ENCODE results near the gene FMO1. TPM values are rescaled to one million over a fixed set of nuclear protein-coding genes. Genes with fewer than 3 reads are reported as not detected.

FMO1 gene
- total RNA-seq, 1 experiment from 2014 or later = not detected

- no peak for TF ChIP-seq TCF7 (CRISPR knock-in tag; IDR thresholded peaks at IDR 0.05; ENCODE audit: low read depth)
- TF ChIP-seq PRRX2 (CRISPR knock-in tag; IDR thresholded peaks at IDR 0.05) = no peak
- TF ChIP-seq, protein P1, sequence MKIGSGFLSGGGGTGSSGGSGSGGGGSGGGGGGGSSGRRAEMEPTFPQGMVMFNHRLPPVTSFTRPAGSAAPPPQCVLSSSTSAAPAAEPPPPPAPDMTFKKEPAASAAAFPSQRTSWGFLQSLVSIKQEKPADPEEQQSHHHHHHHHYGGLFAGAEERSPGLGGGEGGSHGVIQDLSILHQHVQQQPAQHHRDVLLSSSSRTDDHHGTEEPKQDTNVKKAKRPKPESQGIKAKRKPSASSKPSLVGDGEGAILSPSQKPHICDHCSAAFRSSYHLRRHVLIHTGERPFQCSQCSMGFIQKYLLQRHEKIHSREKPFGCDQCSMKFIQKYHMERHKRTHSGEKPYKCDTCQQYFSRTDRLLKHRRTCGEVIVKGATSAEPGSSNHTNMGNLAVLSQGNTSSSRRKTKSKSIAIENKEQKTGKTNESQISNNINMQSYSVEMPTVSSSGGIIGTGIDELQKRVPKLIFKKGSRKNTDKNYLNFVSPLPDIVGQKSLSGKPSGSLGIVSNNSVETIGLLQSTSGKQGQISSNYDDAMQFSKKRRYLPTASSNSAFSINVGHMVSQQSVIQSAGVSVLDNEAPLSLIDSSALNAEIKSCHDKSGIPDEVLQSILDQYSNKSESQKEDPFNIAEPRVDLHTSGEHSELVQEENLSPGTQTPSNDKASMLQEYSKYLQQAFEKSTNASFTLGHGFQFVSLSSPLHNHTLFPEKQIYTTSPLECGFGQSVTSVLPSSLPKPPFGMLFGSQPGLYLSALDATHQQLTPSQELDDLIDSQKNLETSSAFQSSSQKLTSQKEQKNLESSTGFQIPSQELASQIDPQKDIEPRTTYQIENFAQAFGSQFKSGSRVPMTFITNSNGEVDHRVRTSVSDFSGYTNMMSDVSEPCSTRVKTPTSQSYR (CRISPR knock-in tag; IDR thresholded peaks at IDR 0.05) = no peak
- TF ChIP-seq ZSCAN18 (CRISPR knock-in tag; IDR thresholded peaks at IDR 0.05) = no peak
- no peak for TF ChIP-seq JUN (CRISPR knock-in tag; IDR thresholded peaks at IDR 0.05)
- TF ChIP-seq ZNF138 (CRISPR knock-in tag; conservative IDR thresholded peaks at IDR 0.05) = no peak
- TF ChIP-seq SOX15 (CRISPR knock-in tag; IDR thresholded peaks at IDR 0.05) = no peak
- peak overlapping the region; percentile 73 for H3K4me3 Mint-ChIP-seq
- DNase-seq (ENCODE audit: low spot score) = peak; percentile 61
Observed at GRCh38 chr1:171220081-171220420, 28.2 kb upstream of the FMO1 start.

GRCh38 chr1:171220581-171221054 lies 27.7 kb upstream of the FMO1 start:
- Mint-ChIP-seq H3K27ac (peak overlapping the region; percentile 99), H3K27me3 (ENCODE audit: low read depth) (no peaks in the 10 kb centered on the region; the same call in 1 of the 2 replicates), H3K4me3 (peak overlapping the region; percentile 73), H3K36me3 (peaks cover 18% of the 10 kb centered on the region), H3K9me3 (peaks cover 8% of the 10 kb centered on the region), H3K4me1 (peaks cover 62% of the 10 kb centered on the region)
- CTCF ChIA-PET = interaction anchor here (1.2 to 3.1 kb wide), 4 partner anchors 25 to 254 kb away, joined by 3 to 16 read pairs (median 7); partner anchors contain the start of gene FMO4
- peak; percentile 69 for DNase-seq (ENCODE audit: low spot score)
- POLR2A ChIA-PET = interaction anchor here (0.6 kb wide), 1 partner anchor 265 kb away, joined by 3 read pairs; the partner anchor contains the start of gene PRRC2C
- peak; percentile 91 for ATAC-seq
- TF ChIP-seq AR (CRISPR knock-in tag; IDR thresholded peaks at IDR 0.05) (0 out of 2 replicates have a peak, but pooled peaks have one; percentile 8), ATF3 (CRISPR knock-in tag; conservative IDR thresholded peaks at IDR 0.05) (no peak), ZNF416 (CRISPR knock-in tag; IDR thresholded peaks at IDR 0.05) (no peak), TEAD1 (CRISPR knock-in tag; IDR thresholded peaks at IDR 0.05) (peak; percentile 60; the same call in 1 of the 2 replicates), ZBTB21 (CRISPR knock-in tag; IDR thresholded peaks at IDR 0.05; ENCODE audit: borderline replicate concordance) (no peak), FOXJ3 (CRISPR knock-in tag; IDR thresholded peaks at IDR 0.05; ENCODE audit: borderline replicate concordance) (no peak), CREM (CRISPR knock-in tag; IDR thresholded peaks at IDR 0.05) (no peak), ZNF219 (CRISPR knock-in tag; IDR thresholded peaks at IDR 0.05; ENCODE audit: borderline replicate concordance) (no peak), ZNF423 (CRISPR knock-in tag; IDR thresholded peaks at IDR 0.05) (peak; percentile 60; the same call in 1 of the 2 replicates), ZNF232 (CRISPR knock-in tag; IDR thresholded peaks at IDR 0.05) (no peak), CDX4 (CRISPR knock-in tag; IDR thresholded peaks at IDR 0.05; ENCODE audit: borderline replicate concordance) (no peak), JUN (CRISPR knock-in tag; IDR thresholded peaks at IDR 0.05) (no peak), E2F5 (CRISPR knock-in tag; IDR thresholded peaks at IDR 0.05) (no peak), SP1 (CRISPR knock-in tag; conservative IDR thresholded peaks at IDR 0.05) (0 out of 2 replicates have a peak, but pooled peaks have one; percentile 42), ZNF512 (CRISPR knock-in tag; IDR thresholded peaks at IDR 0.05; ENCODE audit: borderline replicate concordance) (no peak)

More at GRCh38 chr1:171220081-171220420, 28.2 kb upstream of the FMO1 start:
- Mint-ChIP-seq H3K27me3 (ENCODE audit: low read depth) (no peaks in the 10 kb centered on the region; the same call in 1 of the 2 replicates), H3K27ac (peak overlapping the region; percentile 99), H3K36me3 (peaks cover 18% of the 10 kb centered on the region), H3K9me3 (peaks cover 8% of the 10 kb centered on the region; the same call in 1 of the 2 replicates), H3K4me1 (peaks cover 62% of the 10 kb centered on the region)
- POLR2A ChIA-PET = interaction anchor here (0.6 kb wide), 1 partner anchor 265 kb away, joined by 3 read pairs; the partner anchor contains the start of gene PRRC2C
- ATAC-seq = peak; percentile 46
- CTCF ChIA-PET = interaction anchor here (1.2 to 3.1 kb wide), 4 partner anchors 25 to 253 kb away, joined by 3 to 16 read pairs (median 7); partner anchors contain the start of gene FMO4
